GM18951 (cell line): ENCODE measurements around the gene ZMYM1.
"Not testable (repeated sequence)": the region's sequence is repeated elsewhere in the genome, so short reads cannot be mapped to it uniquely, and the experiment has no call there.

Experiments used
- POLR2A ChIP-seq: IDR thresholded peaks from 4 replicates; pipeline ENCODE4 v1.6.1; 2011; ENCODE audit warnings: mild to moderate bottlenecking; ENCODE audit not compliant: insufficient read length, insufficient read depth; ENCODE audit errors: extremely low read depth
- in situ Hi-C: fragments of 300-500 bp; cut with MboI; formaldehyde crosslinking; loops from one replicate; pipeline ENCODE4 v1.12.0; 2022; ENCODE audit warnings: low sequenced_read_pairs, mixed read lengths, inconsistent platforms; ENCODE audit not compliant: unreplicated experiment

Gene ZMYM1

GRCh38 chr1:35126546-35126945, 47.4 kb downstream of the ZMYM1 start:
- no peak for TF ChIP-seq POLR2A
- in situ Hi-C loops = no loop called here

DNA sequence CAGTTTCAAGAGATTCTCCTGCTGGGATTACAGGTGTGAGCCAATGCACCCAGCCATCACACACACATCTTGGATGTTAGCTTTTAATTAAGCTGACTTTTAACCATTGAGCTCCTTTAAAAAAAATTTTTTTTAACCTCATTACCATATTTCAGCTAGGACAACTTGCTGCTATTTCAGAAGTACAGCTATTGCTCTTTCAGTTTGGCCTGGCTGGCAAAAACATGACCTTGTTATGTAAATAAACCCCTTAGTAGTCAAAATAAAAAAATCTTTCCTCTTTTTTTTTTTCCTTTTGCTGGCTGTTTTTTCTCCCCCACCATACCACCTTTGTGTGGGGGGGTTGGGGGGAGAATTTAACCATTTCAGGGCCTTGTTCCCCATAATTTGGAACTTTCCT, 49.9 kb downstream of the ZMYM1 start:
- TF ChIP-seq POLR2A = no peak
- in situ Hi-C loops = no loop called here

- in situ Hi-C loops = no loop called here
- TF ChIP-seq POLR2A = no peak
Observed at GRCh38 chr1:35136780-35137179, 57.6 kb downstream of the ZMYM1 start.

GRCh38 chr1:35137590-35137989, 58.4 kb downstream of the ZMYM1 start:
- in situ Hi-C loops = not testable (repeated sequence)

DNA sequence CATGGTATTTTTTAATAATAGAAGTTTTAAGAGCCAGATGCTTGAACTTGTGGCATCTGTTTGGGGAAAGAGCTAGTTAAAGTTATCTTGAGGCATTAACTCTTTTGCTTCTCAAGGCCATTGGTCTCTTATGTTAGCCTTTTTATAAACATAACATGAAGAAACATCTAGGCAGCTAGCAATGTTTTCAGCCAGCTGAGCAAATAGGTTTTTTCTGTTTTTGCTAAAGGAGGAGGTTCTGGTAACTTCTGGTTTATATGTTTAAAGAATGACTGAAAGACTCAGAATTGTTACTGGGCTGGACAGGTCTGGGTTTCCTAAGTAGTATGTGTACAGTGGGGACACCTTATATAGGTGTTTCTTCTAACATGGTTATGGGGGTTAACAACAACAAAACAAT, 63.1 kb downstream of the ZMYM1 start:
- in situ Hi-C loops = not testable (repeated sequence)

DNA sequence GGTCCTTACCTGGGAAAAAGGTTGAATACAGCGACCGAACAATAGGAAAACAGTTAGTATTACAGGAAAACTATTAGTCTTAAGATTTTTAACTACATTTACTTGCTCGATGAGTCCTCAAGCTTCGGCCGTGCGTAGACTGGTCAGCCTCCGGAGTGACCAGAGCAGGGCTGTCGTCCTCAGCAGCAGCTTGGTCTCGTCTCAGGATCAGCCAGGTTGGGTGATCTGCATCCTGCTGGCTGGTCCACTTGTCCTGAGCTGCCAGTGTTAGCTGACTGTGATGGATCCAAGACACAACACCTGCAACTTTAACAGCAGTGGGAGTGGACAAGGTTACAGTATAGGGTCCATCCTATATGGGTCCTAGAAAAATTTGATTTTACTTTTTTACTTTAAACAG, 63.5 kb downstream of the ZMYM1 start:
- in situ Hi-C loops = not testable (repeated sequence)

DNA sequence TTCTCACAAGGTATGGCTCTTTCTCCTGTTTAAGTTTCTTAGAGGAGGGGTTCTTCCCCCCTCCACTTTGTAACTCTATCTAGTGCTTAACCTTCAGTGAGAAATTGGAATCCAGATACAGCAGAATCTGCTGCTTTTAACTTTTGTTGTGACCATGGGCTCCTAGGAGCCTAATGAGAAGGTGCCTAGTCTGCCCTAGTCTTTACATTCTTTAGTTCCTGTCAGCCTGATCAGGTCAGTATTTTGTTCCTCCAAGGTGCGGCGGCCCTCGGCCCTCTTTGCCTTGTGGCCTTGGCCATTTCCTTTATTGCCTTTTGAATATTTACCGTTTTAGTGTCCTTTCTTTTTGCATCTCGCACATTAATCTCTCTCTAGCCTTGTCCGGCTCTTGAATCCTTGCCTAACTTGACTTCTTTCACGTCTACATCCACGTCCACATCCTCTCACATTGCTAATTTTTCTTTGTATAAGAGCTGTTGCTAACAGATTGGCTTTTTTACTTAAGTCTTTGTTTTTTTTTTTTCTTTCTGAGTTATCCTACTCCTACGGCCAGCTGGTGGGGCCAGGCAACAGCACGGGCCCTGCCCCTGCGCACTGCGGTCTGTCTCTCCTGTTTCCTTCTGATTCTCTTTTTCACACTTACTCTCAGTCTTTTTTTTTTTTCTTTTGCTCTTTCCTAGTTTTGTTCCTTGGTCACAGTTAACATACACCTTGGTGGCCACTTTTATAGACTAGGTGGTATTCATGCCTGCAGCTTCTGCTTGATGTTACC, 64.7 kb downstream of the ZMYM1 start:
- TF ChIP-seq POLR2A = no peak
- in situ Hi-C loops = no loop called here

- in situ Hi-C loops = not testable (repeated sequence)
Observed at GRCh38 chr1:35145892-35146549, 66.8 kb downstream of the ZMYM1 start.

- in situ Hi-C loops = no loop called here
- no peak for TF ChIP-seq POLR2A
Observed at GRCh38 chr1:35151220-35151619, 72.0 kb downstream of the ZMYM1 start.

- no peak for TF ChIP-seq POLR2A
- in situ Hi-C loops = no loop called here
Observed at GRCh38 chr1:35164893-35165292, 85.7 kb downstream of the ZMYM1 start.
